HG02970 (cell line): ENCODE measurements around the gene CTSK.

Source experiments
- ATAC-seq: cut with Tn5 transposase; IDR thresholded peaks from one replicate; pipeline ENCODE4 v1.9.1; 2021; ENCODE audit warnings: mild to moderate bottlenecking, moderate library complexity, moderate number of reproducible peaks; ENCODE audit not compliant: unreplicated experiment, low FRiP score

The CTSK gene

DNA sequence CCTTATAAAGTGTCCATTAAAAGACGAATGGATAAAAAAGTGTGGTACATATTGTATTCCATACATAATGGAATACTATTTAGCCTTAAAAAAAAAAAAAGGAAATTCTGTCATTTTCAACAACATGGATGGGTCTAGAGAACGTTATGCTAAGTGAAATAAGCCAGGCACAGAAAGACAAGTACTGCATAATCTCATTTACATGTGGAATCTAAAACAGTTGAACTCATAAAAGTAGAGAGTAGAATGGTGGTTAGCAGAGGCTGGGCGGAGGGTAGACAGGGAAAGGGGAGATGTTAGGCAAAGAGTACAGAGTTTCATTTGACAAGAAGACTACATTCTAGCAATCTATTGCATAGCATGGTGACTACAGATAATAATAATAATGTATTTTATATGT is 45.0 kb downstream of the CTSK start:
- ATAC-seq: no peak

DNA sequence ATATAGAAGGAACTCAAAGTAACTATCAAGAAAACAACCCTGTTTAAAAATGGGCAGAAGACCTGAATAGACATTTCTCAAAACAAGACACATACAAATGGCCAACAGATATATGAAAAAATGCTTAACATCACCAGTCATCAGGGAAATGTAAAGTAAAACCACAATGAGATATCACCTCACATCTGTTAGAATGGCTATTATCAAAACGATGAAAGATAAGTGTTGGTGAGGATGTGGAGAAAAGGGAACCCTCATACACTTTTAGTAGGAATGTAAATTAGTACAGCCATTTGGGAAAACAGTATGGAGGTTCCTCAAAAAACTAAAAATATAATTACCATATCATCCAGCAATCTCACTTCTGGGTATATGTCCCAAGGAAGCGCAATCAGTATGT is 45.5 kb downstream of the CTSK start:
- no peak for ATAC-seq

DNA sequence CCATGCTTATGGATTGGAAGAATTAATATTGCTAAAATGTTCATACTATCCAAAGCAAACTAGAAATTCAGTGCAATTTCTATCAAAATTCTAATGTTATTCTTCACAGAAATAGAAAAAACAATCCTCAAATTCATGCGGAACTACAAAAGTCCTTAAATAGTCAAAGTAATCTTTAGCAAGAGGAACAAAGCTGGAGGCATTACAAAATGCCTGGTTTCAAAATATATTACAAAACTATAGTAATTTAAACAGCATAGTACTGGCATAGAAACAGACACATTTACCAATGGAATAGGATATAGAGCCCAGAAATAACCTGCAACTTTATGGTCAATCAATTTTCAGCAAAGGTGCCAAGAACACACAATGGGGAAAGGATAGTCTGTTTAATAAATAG is 46.3 kb downstream of the CTSK start:
- no peak for ATAC-seq

DNA sequence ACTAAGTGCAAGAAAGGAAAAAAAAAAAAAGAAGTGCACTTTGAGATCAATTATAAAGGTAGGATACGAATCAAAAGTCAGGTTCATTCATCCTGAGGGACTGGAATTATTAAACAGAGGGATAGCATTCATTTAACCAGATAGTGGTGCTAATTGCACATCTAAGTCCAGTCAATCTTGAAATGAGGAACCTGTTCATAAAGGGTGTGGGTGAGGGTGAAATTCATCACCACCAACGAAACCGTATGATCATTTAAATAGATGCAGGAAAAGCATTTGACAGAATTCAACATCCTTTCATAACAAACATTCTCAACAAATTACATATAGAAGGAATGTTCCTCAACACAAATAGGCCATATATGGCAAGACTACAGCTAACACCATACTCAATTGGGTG is 48.0 kb downstream of the CTSK start:
- ATAC-seq: no peak

DNA sequence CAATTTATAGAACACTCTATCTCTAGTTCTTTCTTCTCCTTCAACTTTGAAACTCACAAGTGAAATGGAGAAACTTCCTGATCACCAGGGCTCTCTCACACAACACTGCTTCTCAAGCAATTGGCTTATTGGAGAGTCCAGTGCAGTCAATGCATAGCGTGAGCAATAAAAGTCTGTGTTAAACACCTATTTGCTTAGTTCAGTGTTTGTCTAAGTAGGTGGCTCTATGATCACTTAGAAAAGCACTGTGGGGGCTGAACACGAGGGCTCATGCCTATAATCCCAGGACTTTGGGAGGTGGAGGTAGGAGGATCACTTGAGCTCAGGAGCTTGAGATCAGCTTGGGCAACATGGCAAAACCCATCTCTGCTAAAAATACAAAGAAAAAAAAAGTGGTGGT is 54.6 kb downstream of the CTSK start:
- no peak for ATAC-seq

DNA sequence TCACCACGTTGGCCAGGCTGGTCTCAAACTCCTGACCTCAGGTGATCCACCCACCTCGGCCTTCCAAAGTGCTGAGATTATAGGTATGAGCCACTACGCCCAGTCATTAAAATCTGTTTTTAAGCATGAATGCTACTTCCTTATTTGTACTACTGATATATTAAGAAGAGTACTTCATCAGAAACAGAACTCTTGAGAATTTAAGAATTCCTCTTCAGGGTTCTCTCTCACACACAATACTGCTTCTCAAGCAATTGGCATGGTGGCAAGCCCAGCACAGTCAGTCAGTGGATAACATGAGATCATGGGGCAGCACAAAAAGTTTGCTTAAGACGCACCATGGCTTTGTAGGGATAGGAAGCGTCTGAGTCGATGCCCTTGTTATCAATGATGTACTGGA is 56.6 kb downstream of the CTSK start:
- ATAC-seq: no peak

DNA sequence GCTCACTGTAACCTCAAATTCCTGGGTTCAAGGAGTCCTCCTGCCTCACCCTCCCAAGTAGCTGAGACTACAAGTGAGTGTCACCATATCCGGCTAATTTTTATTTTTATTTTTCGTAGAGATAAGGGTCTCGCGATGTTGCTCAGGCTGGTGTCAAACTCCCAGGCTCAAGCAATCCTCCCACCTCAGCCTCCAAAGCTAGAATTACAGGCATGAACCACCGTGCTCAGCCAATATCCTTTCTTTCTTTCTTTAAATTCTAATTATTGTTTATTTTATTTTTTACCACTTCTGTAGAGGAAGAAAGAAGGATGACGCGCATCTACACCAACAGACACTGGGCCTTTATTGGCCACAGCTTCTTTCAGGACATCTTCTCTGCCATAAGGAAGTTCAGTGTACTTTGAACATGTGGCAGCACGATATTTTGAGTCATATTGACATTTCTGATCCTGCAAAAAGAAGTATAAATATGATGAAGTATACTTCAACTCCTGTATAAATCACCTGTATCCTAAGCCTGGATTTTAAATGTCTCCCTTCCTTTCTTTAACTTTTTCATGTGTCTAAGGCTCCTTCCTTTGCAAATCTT is 58.2 kb downstream of the CTSK start:
- no peak for ATAC-seq

DNA sequence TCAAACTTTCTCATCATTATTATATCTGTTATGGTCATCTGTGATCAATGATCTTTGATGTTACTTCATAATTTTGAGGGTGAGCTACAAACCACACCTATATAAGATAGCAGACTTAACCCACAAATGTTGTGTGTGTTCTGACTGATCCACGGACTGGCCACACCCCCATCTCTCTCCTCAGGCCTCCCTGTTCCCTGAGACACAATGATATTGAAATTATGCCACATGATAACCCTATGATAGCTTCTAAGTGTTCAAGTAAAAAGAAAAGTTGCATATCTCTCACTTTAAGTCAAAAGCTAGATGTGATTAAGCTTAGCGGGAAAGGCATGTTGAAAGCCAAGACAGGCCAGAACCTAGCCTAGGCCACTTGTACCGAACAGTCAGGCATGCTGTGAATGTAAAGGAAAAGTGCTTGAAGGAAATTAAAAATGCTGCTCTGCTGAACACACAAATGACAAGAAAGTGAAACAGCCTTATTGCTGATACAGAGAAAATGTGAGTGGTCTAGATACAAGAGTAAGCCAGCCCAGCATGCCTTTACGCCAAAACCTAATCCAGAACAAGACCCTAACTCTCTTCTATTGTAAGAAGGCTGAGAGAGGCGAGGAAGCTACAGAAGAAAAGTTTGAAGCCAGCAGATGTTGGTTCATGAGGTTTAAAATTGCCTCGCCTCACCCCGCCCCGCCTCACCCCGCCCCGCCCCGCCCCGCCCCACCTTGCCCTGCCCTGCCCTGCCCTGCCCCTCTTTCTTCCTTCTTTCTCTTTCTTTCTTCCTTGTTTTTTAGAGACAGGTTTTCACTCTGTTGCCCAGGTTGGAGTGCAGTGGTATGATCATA is 59.0 kb downstream of the CTSK start:
- ATAC-seq: no peak
